Ascending aorta (tissue), 2 donors: ENCODE results near the gene BZW1. TPM values are rescaled to one million over a fixed set of nuclear protein-coding genes. Genes with fewer than 3 reads are reported as not detected.

Experiments used
- DNase-seq, 2 donors: peaks; one replicate each; pipeline ENCODE4 v3.0.0-alpha.2; 2019; ENCODE audit warnings: low spot score in 2 of 2
- H3K27ac ChIP-seq, 2 donors: fragments of 200-600 bp; sonication (generic); one replicate each; pipeline ENCODE4 v1.5.1; 2016 to 2017; ENCODE audit warnings: mild to moderate bottlenecking in 1 of 2
- H3K27me3 ChIP-seq: fragments of 200-600 bp; sonication (generic); one replicate; pipeline ENCODE4 v1.5.1; 2017
- H3K36me3 ChIP-seq, 2 donors: fragments of 200-600 bp; sonication (generic); one replicate each; pipeline ENCODE4 v1.5.1; 2016
- H3K4me1 ChIP-seq, 2 donors: fragments of 200-600 bp; sonication (generic); one replicate each; pipeline ENCODE4 v1.5.1; 2016 to 2017; ENCODE audit warnings: mild to moderate bottlenecking in 1 of 2
- H3K4me3 ChIP-seq, 2 donors: fragments of 200-600 bp; sonication (generic); one replicate each; pipeline ENCODE4 v1.5.1; 2016 to 2017; ENCODE audit warnings: mild to moderate bottlenecking in 1 of 2
- H3K9me3 ChIP-seq, 2 donors: fragments of 200-600 bp; sonication (generic); one replicate each; pipeline ENCODE4 v1.5.1; 2016
- intact Hi-C: fragments of 100-400 bp; cut with DNase I; formaldehyde crosslinking; loops from one replicate; pipeline ENCODE4 v1.15.1; 2023
- total RNA-seq: library from RNA; depleted of rRNA; stranded (reverse); fragments of >200 nt; gene quantifications from one replicate; pipeline ENCODE4 v1.1.0, GENCODE V29; 2016
- TF ChIP-seq, protein P1 (sequence below), 3 experiments: fragments of 200-600 bp in 2 of 3; fragments of 450-650 bp in 1 of 3; sonication (generic) in 2 of 3; IDR thresholded peaks; one replicate each; pipeline ENCODE4 v1.5.1; 2016 to 2019; ENCODE audit warnings: antibody characterized with exemption in 3 of 3, mild to moderate bottlenecking in 1 of 3, moderate library complexity in 1 of 3

Gene BZW1
- total RNA-seq, 1 donor from 2014 or later, result 85.4 TPM

DNA sequence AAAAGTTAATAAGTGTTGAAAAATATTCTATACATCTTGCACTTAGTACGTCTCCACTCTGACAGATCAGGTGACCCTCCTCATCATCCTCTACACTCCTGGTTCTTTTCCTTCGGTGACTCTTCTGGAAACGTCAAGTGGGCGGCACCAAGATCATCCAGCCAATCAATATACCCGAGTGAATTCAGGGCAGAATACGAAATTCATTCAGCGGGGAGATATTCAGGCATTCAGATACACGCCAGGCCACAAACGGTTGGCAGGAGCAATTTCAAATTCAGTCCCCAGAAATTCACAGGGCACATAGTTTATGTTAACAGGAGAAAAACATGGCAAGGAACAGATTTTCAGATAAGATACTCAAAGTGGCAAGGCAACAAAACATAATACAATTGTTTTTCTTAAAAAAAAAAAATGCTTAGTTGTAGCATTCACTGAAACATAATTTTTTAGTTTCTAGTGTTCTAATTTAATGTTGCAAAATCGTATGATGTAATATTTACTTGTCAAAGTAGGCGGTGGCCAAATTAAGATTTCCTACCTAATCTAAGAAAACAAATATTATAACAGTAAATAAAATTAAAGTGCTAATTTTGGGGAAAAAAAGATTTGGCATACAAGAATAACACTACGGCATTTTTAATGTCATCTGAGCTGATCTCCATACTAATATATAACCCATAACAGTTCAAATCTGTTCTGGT lies 48.5 kb downstream of the BZW1 start:
- peaks cover 4 to 34% of the 10 kb centered on the region in 2 donors for H3K4me1 ChIP-seq
- DNase-seq, result no peak
- intact Hi-C loops, result loop anchor here (5.0 to 10.0 kb wide), 2 partner anchors 335 to 553 kb away; partner anchors contain the start of genes SGO2 and SPATS2L
- no peaks in the 10 kb centered on the region for H3K9me3 ChIP-seq
- H3K27me3 ChIP-seq, result no peaks in the 10 kb centered on the region
- peaks cover 44 to 59% of the 10 kb centered on the region in 2 donors for H3K36me3 ChIP-seq
- TF ChIP-seq, protein P1, sequence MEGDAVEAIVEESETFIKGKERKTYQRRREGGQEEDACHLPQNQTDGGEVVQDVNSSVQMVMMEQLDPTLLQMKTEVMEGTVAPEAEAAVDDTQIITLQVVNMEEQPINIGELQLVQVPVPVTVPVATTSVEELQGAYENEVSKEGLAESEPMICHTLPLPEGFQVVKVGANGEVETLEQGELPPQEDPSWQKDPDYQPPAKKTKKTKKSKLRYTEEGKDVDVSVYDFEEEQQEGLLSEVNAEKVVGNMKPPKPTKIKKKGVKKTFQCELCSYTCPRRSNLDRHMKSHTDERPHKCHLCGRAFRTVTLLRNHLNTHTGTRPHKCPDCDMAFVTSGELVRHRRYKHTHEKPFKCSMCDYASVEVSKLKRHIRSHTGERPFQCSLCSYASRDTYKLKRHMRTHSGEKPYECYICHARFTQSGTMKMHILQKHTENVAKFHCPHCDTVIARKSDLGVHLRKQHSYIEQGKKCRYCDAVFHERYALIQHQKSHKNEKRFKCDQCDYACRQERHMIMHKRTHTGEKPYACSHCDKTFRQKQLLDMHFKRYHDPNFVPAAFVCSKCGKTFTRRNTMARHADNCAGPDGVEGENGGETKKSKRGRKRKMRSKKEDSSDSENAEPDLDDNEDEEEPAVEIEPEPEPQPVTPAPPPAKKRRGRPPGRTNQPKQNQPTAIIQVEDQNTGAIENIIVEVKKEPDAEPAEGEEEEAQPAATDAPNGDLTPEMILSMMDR (IDR thresholded peaks at IDR 0.05), result no peak
- peak overlapping the region in 1 of 2 donors; percentile 96 for H3K27ac ChIP-seq
- peak overlapping the region; percentile 40 to 74 for H3K4me3 ChIP-seq

DNA sequence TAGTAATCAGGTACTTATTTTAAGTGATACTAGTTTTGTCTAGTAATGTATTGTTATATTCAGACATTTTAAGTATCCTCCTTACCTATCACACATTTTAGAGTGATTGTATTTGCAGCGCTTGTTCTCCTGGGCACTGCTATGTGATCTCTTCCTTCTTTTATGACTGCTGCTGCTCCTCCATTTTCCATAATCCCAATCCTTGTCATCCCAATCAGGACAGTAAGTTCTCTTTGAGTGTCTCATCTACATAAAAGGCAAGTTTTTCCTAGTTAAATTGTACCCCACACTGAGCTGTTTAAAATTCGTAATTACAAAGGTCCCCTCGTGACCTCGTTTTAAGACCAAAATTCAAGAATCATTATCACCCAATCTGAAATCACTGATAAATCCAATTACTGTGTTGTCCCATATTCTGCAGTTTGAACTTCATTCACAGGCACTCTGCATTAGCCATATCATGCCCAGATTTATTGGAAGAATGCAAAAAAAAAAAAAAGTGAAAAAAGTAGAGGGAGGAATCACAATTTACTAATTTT lies 50.0 kb downstream of the BZW1 start:
- H3K4me1 ChIP-seq, result peaks cover 4 to 37% of the 10 kb centered on the region in 2 donors
- intact Hi-C loops, result loop anchor here (5.0 to 10.0 kb wide), 2 partner anchors 337 to 554 kb away; partner anchors contain the start of genes SGO2 and SPATS2L
- TF ChIP-seq, protein P1 (IDR thresholded peaks at IDR 0.05), result no peak

DNA sequence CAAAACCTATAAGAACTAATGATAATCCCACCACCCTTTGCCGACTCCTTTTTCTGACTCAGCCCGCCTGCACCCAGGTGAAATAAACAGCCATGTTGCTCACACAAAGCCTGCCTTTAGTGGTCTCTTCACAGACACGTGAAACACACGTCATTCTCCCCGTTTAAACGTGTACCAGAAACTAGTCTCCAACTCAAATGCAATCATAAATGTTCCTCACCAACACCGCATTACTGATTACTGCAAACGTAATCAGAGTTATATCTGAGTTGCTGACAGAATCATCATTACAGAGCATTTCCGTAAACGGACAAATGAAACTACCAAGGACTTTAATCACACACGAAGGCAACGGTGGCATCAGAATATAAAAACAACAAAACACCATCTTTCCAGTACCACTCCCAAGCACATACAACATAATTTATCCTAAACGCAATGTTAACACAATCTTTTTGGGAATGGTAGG lies 50.9 kb downstream of the BZW1 start:
- TF ChIP-seq, protein P1 (IDR thresholded peaks at IDR 0.05), result no peak
- Histone ChIP-seq H3K9me3 (no peaks in the 10 kb centered on the region), H3K4me3 (peak overlapping the region; percentile 74 to 80), H3K4me1 (peaks cover 4 to 39% of the 10 kb centered on the region in 2 donors), H3K27ac (peak overlapping the region; percentile 96 to 100), H3K36me3 (peaks cover 21 to 36% of the 10 kb centered on the region in 2 donors), H3K27me3 (no peaks in the 10 kb centered on the region)
- DNase-seq, result peak; percentile 47 to 74
- intact Hi-C loops, result loop anchor here (5.0 to 10.0 kb wide), 2 partner anchors 338 to 555 kb away; partner anchors contain the start of genes SGO2 and SPATS2L

More for the DNA sequence above, 50.0 kb downstream of the BZW1 start:
- peaks cover 30 to 44% of the 10 kb centered on the region in 2 donors for H3K36me3 ChIP-seq
- DNase-seq, result no peak
- H3K27ac ChIP-seq, result peak overlapping the region; percentile 96 to 100
- no peaks in the 10 kb centered on the region for H3K9me3 ChIP-seq
- H3K4me3 ChIP-seq, result peak overlapping the region; percentile 74 to 80
- H3K27me3 ChIP-seq, result no peaks in the 10 kb centered on the region

DNA sequence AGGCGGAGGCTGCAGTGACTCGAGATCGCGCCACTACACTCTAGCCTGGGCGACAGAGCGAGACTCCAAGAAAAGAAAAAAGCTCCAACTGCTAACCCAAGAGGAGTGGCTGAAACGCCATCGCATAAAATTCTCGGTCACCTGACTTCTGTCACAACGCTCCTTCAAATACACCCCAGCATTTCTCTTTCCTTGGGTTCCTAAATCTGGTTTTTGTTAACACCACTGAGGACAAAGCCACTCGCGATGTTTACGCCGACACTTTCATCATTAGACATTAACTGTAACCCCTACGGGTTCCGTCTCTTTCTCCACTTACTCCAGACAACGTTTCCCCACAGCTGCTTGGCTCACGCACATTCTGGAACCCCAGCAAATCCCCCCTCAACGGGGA lies 52.1 kb downstream of the BZW1 start:
- DNase-seq, result no peak
- peak overlapping the region; percentile 96 to 100 for H3K27ac ChIP-seq
- peak overlapping the region; percentile 74 to 80 for H3K4me3 ChIP-seq
- peaks cover 9 to 23% of the 10 kb centered on the region in 2 donors for H3K36me3 ChIP-seq
- no peaks in the 10 kb centered on the region for H3K27me3 ChIP-seq
- TF ChIP-seq, protein P1 (IDR thresholded peaks at IDR 0.05), result no peak
- peaks cover 0 to 29% of the 10 kb centered on the region in 2 donors for H3K4me1 ChIP-seq
- no peaks in the 10 kb centered on the region for H3K9me3 ChIP-seq
- intact Hi-C loops, result loop anchor here (1.0 to 10.0 kb wide), 6 partner anchors 26 to 556 kb away; partner anchors contain the start of genes BZW1, NIF3L1, ORC2 and PPIL3

DNA sequence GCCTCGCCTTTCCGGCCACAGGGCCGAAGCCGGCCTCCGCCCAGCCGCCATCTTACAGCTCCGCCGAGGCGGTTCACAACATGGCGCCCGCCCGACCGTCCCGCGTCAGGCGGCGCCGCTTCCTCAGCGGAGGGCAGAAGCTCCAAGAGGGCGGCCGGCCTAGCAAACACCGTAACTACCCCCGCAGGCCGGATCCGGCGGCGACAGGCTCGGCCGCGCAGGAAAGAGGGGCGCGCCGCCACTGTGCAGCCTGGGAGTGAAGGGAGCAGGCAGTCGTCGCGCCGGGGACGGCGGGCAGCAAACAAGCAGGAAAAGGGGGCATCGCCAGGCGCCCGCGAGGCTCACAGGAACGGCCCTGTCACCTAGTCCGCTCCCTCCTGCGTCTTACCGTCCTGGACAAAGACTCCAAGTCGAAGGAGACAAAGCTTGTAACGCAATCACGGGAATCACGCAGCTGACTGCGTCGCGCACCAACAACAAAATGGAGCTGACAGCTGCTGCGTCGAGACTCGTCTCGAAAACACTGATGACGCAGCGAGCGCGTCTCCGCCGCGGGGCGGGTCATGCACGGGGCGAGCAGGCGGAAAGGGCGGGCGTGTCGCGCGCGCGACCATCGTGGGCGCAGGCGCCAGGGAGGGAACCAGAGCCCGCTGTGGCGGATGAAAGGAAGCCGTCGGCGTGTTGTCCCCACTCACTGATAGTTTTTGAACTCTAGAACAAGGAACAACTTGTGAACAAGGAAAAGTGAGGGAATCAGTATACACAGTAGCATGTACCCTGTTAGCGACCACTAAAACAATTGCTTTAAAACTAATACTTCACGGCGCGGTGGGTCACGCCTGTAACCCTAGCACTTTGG lies 52.7 kb downstream of the BZW1 start, which contains the start of gene CLK1:
Gene CLK1, minus strand, starts transcription at position 483 of the 859 bp plus-strand sequence. CDS start 2,796 bp downstream, outside the sequence.
- intact Hi-C loops, result loop anchor here (1.0 to 10.0 kb wide), 6 partner anchors 25 to 557 kb away; partner anchors contain the start of genes BZW1, NIF3L1, ORC2 and PPIL3
- no peaks in the 10 kb centered on the region for H3K9me3 ChIP-seq

More for the DNA sequence above, 52.7 kb downstream of the BZW1 start, which contains the start of gene CLK1:
- peak within 1 kb of the TSS; percentile 96 to 100 for H3K27ac ChIP-seq
- H3K27me3 ChIP-seq, result no peaks in the 10 kb centered on the region
- H3K36me3 ChIP-seq, result peaks cover 7 to 17% of the 10 kb centered on the region in 2 donors
- TF ChIP-seq, protein P1 (IDR thresholded peaks at IDR 0.05), result no peak
- peak; percentile 89 to 99 for DNase-seq
- H3K4me1 ChIP-seq, result peaks cover 0 to 22% of the 10 kb centered on the region in 2 donors
- peak within 1 kb of the TSS; percentile 74 to 80 for H3K4me3 ChIP-seq
